HepG2 (cell line): ENCODE measurements around the gene VPS52. TPM values are rescaled to one million over a fixed set of nuclear protein-coding genes. Genes with fewer than 3 reads are reported as not detected.

Experiments used
- BHLHE40 ChIP-seq: IDR thresholded peaks from 2 replicates; pipeline ENCODE4 v1.6.1; 2011; ENCODE audit warnings: low read length, improper control_type of control experiment
- CAMTA2 ChIP-seq: sonication (generic); formaldehyde crosslinking; IDR thresholded peaks from 2 replicates; pipeline ENCODE4 v1.4.0; 2020; ENCODE audit warnings: mild to moderate bottlenecking, missing genetic modification reagents, borderline replicate concordance
- CEBPG ChIP-seq: IDR thresholded peaks from 2 replicates; pipeline ENCODE4 v1.6.1; 2016
- CREB1 ChIP-seq, 2 experiments: fragments of 450-650 bp in 1 of 2; IDR thresholded peaks; 2 replicates each; pipeline ENCODE4 v1.6.1; 2016 to 2017; ENCODE audit warnings: control low read depth in 1 of 2, mild to moderate bottlenecking in 1 of 2, missing compliant biosample characterization in 1 of 2, missing genetic modification characterization in 1 of 2
- DMAP1 ChIP-seq: IDR thresholded peaks from 2 replicates; pipeline ENCODE4 v1.6.1; 2016
- DNMT1 ChIP-seq: sonication (generic); formaldehyde crosslinking; IDR thresholded peaks from 2 replicates; pipeline ENCODE4 v1.5.1; 2020; ENCODE audit warnings: mild to moderate bottlenecking, missing genetic modification reagents
- NFYC ChIP-seq: IDR thresholded peaks from 2 replicates; pipeline ENCODE4 v1.6.1; 2016; ENCODE audit warnings: missing genetic modification reagents, missing compliant biosample characterization
- SRF ChIP-seq: IDR thresholded peaks from 2 replicates; pipeline ENCODE4 v1.6.1; 2011; ENCODE audit warnings: mild to moderate bottlenecking, low read depth, low read length, moderate library complexity
- TAF15 ChIP-seq: fragments of 200-400 bp; formaldehyde crosslinking; IDR thresholded peaks from one replicate; pipeline ENCODE4 v1.6.1; 2018; ENCODE audit warnings: mild to moderate bottlenecking, low read depth, low read length; ENCODE audit not compliant: poor library complexity, severe bottlenecking
- TIGD3 ChIP-seq: sonication (generic); formaldehyde crosslinking; IDR thresholded peaks from 2 replicates; pipeline ENCODE4 v1.5.1; 2020; ENCODE audit warnings: mild to moderate bottlenecking, missing genetic modification reagents, borderline replicate concordance
- TRAFD1 ChIP-seq: sonication (generic); formaldehyde crosslinking; IDR thresholded peaks from 2 replicates; pipeline ENCODE4 v1.5.1; 2020; ENCODE audit warnings: missing genetic modification reagents, mild to moderate bottlenecking, borderline replicate concordance
- ZBTB34 ChIP-seq: sonication (generic); formaldehyde crosslinking; IDR thresholded peaks from 2 replicates; pipeline ENCODE4 v1.8.0; 2022; ENCODE audit warnings: mild to moderate bottlenecking, missing genetic modification reagents
- ZMYM4 ChIP-seq: sonication (generic); formaldehyde crosslinking; IDR thresholded peaks from 2 replicates; pipeline ENCODE4 v1.8.1; 2023; ENCODE audit warnings: mild to moderate bottlenecking, missing genetic modification reagents
- ZNF124 ChIP-seq: sonication (generic); formaldehyde crosslinking; IDR thresholded peaks from 2 replicates; pipeline ENCODE4 v1.4.0; 2020; ENCODE audit warnings: missing genetic modification reagents
- ZNF546 ChIP-seq: sonication (generic); formaldehyde crosslinking; conservative IDR thresholded peaks from 2 replicates; pipeline ENCODE4 v1.8.1; 2023; ENCODE audit warnings: mild to moderate bottlenecking, missing genetic modification reagents
- ZNF777 ChIP-seq: sonication (generic); formaldehyde crosslinking; IDR thresholded peaks from 2 replicates; pipeline ENCODE4 v1.4.0; 2020; ENCODE audit warnings: missing genetic modification reagents
- ZSCAN5A ChIP-seq: sonication (generic); formaldehyde crosslinking; IDR thresholded peaks from 2 replicates; pipeline ENCODE4 v1.8.0; 2022; ENCODE audit warnings: mild to moderate bottlenecking, missing genetic modification reagents, borderline replicate concordance
- polyA plus RNA-seq, 8 experiments: library from polyadenylated mRNA; depleted of rRNA in 3 of 8; stranded (reverse) in 7 of 8; unstranded in 1 of 8; fragments of >200 nt; fragmentation: Illumina TruSeq in 4 of 8; extraction: Trizol in 4 of 8; gene quantifications; 2 replicates each; pipeline versions ENCODE4 v1.2.1 to v1.2.3, GENCODE V29; 2011 to 2016; ENCODE audit warnings: low read depth in 4 of 8, missing spikeins in 1 of 8, mixed read lengths in 1 of 8; ENCODE audit not compliant: insufficient read depth in 1 of 8
- total RNA-seq, 5 experiments: library from RNA; depleted of rRNA; stranded (reverse); fragments of >200 nt; fragmentation: Illumina TruSeq; extraction: Trizol; gene quantifications; 2 replicates each; pipeline ENCODE4 v1.2.3, GENCODE V29; 2016; ENCODE audit warnings: low read depth in 1 of 5

VPS52 gene
- total and polyA plus RNA-seq, 2 of the 13 experiments (the other 11 are each of a cell fraction or from before 2014, with no cell fraction given), result 48.9 to 85.5 TPM

- TF ChIP-seq BHLHE40, result peak; percentile 18; the same call in 1 of the 2 replicates
- no peak for TF ChIP-seq CAMTA2 (CRISPR knock-in tag)
- TF ChIP-seq ZNF777, result peak; percentile 79
- peak; percentile 85 for TF ChIP-seq DMAP1 (CRISPR knock-in tag)
- peak; percentile 87 for TF ChIP-seq NFYC
- no peak; the same call in 1 of the 2 replicates for TF ChIP-seq CEBPG (CRISPR knock-in tag)
- peak; percentile 63; the same call in 1 of the 2 replicates for TF ChIP-seq ZMYM4 (CRISPR knock-in tag)
- no peak for TF ChIP-seq CREB1 (IDR thresholded peaks at IDR 0.05)
- TF ChIP-seq CREB1 (CRISPR knock-in tag; IDR thresholded peaks at IDR 0.05), result no peak
- TF ChIP-seq TAF15, result peak; percentile 55
- TF ChIP-seq TIGD3 (CRISPR knock-in tag), result 0 out of 2 replicates have a peak, but pooled peaks have one; percentile 36
- TF ChIP-seq ZNF546 (CRISPR knock-in tag), result 0 out of 2 replicates have a peak, but pooled peaks have one; percentile 27
- no peak for TF ChIP-seq SRF
- TF ChIP-seq ZSCAN5A (CRISPR knock-in tag), result 0 out of 2 replicates have a peak, but pooled peaks have one; percentile 54
- TF ChIP-seq TRAFD1 (CRISPR knock-in tag), result no peak
- 0 out of 2 replicates have a peak, but pooled peaks have one; percentile 79 for TF ChIP-seq ZBTB34 (CRISPR knock-in tag)
- peak; percentile 90 for TF ChIP-seq ZNF124 (CRISPR knock-in tag)
- peak; percentile 48; the same call in 1 of the 2 replicates for TF ChIP-seq DNMT1 (CRISPR knock-in tag)
These were observed 67.1 kb downstream of the VPS52 start, which contains the start of gene HSD17B8 (continued) for GRCh38 chr6:33204415-33205190.
